A549 (cell line): ENCODE measurements around the gene TRIM56. TPM values are rescaled to one million over a fixed set of nuclear protein-coding genes. Genes with fewer than 3 reads are reported as not detected.
A peak's percentile ranks its signal among the peaks of the same experiment; 100 is the strongest.
"Not testable (repeated sequence)": the region's sequence is repeated elsewhere in the genome, so short reads cannot be mapped to it uniquely, and the experiment has no call there.

Experiments
- ATAC-seq, 2 experiments: fragments of 200-7000 bp in 1 of 2; fragments of >200 bp in 1 of 2; cut with Nextera tagmentation in 1 of 2; cut with Tn5 transposase in 1 of 2; 3 replicates each; pipeline versions ENCODE4 v1.8.0 to v1.9.1; 2018 to 2020; ENCODE audit warnings: mild to moderate bottlenecking in 1 of 2, moderate library complexity in 1 of 2
- CTCF ChIA-PET: fragments of 300-600 bp; sonication (Branson Sonifier 250); formaldehyde crosslinking; extraction: SDS; loops from one replicate; lab custom pipeline; 2021; ENCODE audit warnings: antibody characterized with exemption, inconsistent platforms; lab: Yijun Ruan, JAX
- POLR2A ChIA-PET: fragments of 350-600 bp; formaldehyde crosslinking; extraction: SDS; loops from one replicate; lab custom pipeline; 2021; ENCODE audit warnings: antibody characterized with exemption, inconsistent platforms; lab: Yijun Ruan, JAX
- DNase-seq, 2 experiments: peaks; one replicate each; pipeline versions ENCODE4 v3.0.0 to v3.0.0-alpha.2; 2011 to 2016; ENCODE audit warnings: low read depth in 1 of 2, low spot score in 1 of 2
- FAIRE-seq: peaks from 2 replicates; lab custom pipeline; 2011; peaks lifted over from hg19 to GRCh38; lab: Jason Lieb, UNC
- H3K27ac ChIP-seq, 2 experiments: fragments of >200 bp; sonication (Bioruptor Twin); formaldehyde crosslinking; 3 replicates each; pipeline ENCODE4 v1.5.1; 2016 to 2017
- H3K4me1 ChIP-seq: fragments of >200 bp; sonication (Bioruptor Twin); formaldehyde crosslinking; 3 replicates; pipeline ENCODE4 v1.6.1; 2016
- H3K4me2 ChIP-seq: fragments of >200 bp; sonication (Bioruptor Twin); formaldehyde crosslinking; 3 replicates; pipeline ENCODE4 v1.6.1; 2016
- H3K4me3 ChIP-seq: fragments of >200 bp; sonication (Bioruptor Twin); formaldehyde crosslinking; 3 replicates; pipeline ENCODE4 v1.5.1; 2016
- H3K9me3 ChIP-seq: fragments of >200 bp; sonication (Bioruptor Twin); formaldehyde crosslinking; 3 replicates; pipeline ENCODE4 v1.6.1; 2016
- ATOH8 ChIP-seq: fragments of 250-450 bp; sonication (Bioruptor Pico); IDR thresholded peaks from 2 replicates; pipeline ENCODE4 v1.5.0; 2020; ENCODE audit warnings: low read depth, mild to moderate bottlenecking, moderate library complexity
- BCL3 ChIP-seq: fragments of >200 bp; sonication (Bioruptor Twin); formaldehyde crosslinking; IDR thresholded peaks from 3 replicates; pipeline ENCODE4 v1.6.1; 2016
- BHLHE40 ChIP-seq: IDR thresholded peaks from 2 replicates; pipeline ENCODE4 v1.6.1; 2012; ENCODE audit warnings: low read depth, low read length, inconsistent platforms
- CTCF ChIP-seq: fragments of >200 bp; sonication (Bioruptor Twin); formaldehyde crosslinking; IDR thresholded peaks from 3 replicates; pipeline ENCODE4 v1.5.1; 2016
- E2F6 ChIP-seq: IDR thresholded peaks from 2 replicates; pipeline ENCODE4 v1.6.1; 2012; ENCODE audit warnings: low read depth, borderline replicate concordance
- FOSB ChIP-seq: fragments of 250-450 bp; sonication (Bioruptor Pico); IDR thresholded peaks from 2 replicates; pipeline ENCODE4 v1.5.0; 2020; ENCODE audit warnings: mild to moderate bottlenecking, moderate library complexity
- HDAC2 ChIP-seq: fragments of 200-600 bp; sonication (generic); IDR thresholded peaks from 2 replicates; pipeline ENCODE4 v1.6.1; 2016
- HMGXB4 ChIP-seq: fragments of 250-450 bp; sonication (Bioruptor Pico); IDR thresholded peaks from 2 replicates; pipeline ENCODE4 v1.5.0; 2021; ENCODE audit warnings: mild to moderate bottlenecking, moderate library complexity, borderline replicate concordance
- HOXB13 ChIP-seq: fragments of 250-450 bp; sonication (Bioruptor Pico); IDR thresholded peaks from 2 replicates; pipeline ENCODE4 v1.5.0; 2020; ENCODE audit warnings: low read depth, mild to moderate bottlenecking, moderate library complexity
- HOXB5 ChIP-seq: fragments of 250-450 bp; sonication (Bioruptor Pico); IDR thresholded peaks from 2 replicates; pipeline ENCODE4 v1.5.0; 2020; ENCODE audit warnings: mild to moderate bottlenecking, moderate library complexity
- JUN ChIP-seq, 2 experiments: fragments of >200 bp; sonication (Bioruptor Twin); formaldehyde crosslinking; IDR thresholded peaks; 2 replicates in 1 of 2; 3 replicates in 1 of 2; pipeline ENCODE4 v1.6.1; 2016 to 2017
- JUNB ChIP-seq: fragments of >200 bp; sonication (Bioruptor Twin); formaldehyde crosslinking; IDR thresholded peaks from 2 replicates; pipeline ENCODE4 v1.6.1; 2016
- KDM1A ChIP-seq: fragments of 200-600 bp; sonication (generic); IDR thresholded peaks from 2 replicates; pipeline ENCODE4 v1.6.1; 2016; ENCODE audit warnings: low read depth, mild to moderate bottlenecking
- KDM5A ChIP-seq: fragments of 200-600 bp; sonication (generic); IDR thresholded peaks from 2 replicates; pipeline ENCODE4 v1.6.1; 2016; ENCODE audit warnings: antibody characterized with exemption, mild to moderate bottlenecking
- NFE2L2 ChIP-seq: fragments of 150-350 bp; conservative IDR thresholded peaks from 2 replicates; pipeline ENCODE4 v1.6.1; 2014; ENCODE audit warnings: low read length
- NPAS2 ChIP-seq: fragments of 250-450 bp; sonication (Bioruptor Pico); IDR thresholded peaks from 2 replicates; pipeline ENCODE4 v1.8.0; 2022; ENCODE audit warnings: mild to moderate bottlenecking, moderate library complexity, borderline replicate concordance
- PBX3 ChIP-seq: IDR thresholded peaks from 2 replicates; pipeline ENCODE4 v1.6.1; 2012
- PHF8 ChIP-seq: fragments of 200-600 bp; sonication (generic); IDR thresholded peaks from 2 replicates; pipeline ENCODE4 v1.6.1; 2016; ENCODE audit warnings: low read depth, mild to moderate bottlenecking, antibody characterized with exemption, moderate library complexity, borderline replicate concordance
- POLR2AphosphoS2 ChIP-seq: conservative IDR thresholded peaks from 2 replicates; pipeline ENCODE4 v1.6.1; 2012; ENCODE audit warnings: low read length, improper control_type of control experiment, inconsistent platforms
- RNF2 ChIP-seq: fragments of 200-600 bp; sonication (generic); IDR thresholded peaks from 2 replicates; pipeline ENCODE4 v1.6.1; 2016; ENCODE audit warnings: low read depth, mild to moderate bottlenecking, antibody characterized with exemption, moderate library complexity, borderline replicate concordance
- SREBF2 ChIP-seq: fragments of 450-650 bp; IDR thresholded peaks from 2 replicates; pipeline ENCODE4 v1.6.1; 2014; ENCODE audit warnings: mild to moderate bottlenecking, moderate library complexity
- TFCP2L1 ChIP-seq: fragments of 250-450 bp; sonication (Bioruptor Pico); IDR thresholded peaks from 2 replicates; pipeline ENCODE4 v1.5.0; 2021; ENCODE audit warnings: mild to moderate bottlenecking
- TP53 ChIP-seq: fragments of 250-450 bp; sonication (Bioruptor Pico); IDR thresholded peaks from 2 replicates; pipeline ENCODE4 v1.5.0; 2021; ENCODE audit warnings: mild to moderate bottlenecking, moderate library complexity
- ZFP36 ChIP-seq: fragments of 450-650 bp; IDR thresholded peaks from 2 replicates; pipeline ENCODE4 v1.6.1; 2014; ENCODE audit warnings: borderline replicate concordance; ENCODE audit not compliant: partially characterized antibody
- ZSCAN20 ChIP-seq: fragments of 250-450 bp; sonication (Bioruptor Pico); IDR thresholded peaks from 2 replicates; pipeline ENCODE4 v1.8.0; 2022; ENCODE audit warnings: mild to moderate bottlenecking, moderate library complexity
- WGBS: methylation state at CpG from one replicate; pipeline ENCODE4 v1.1.6; 2017; ENCODE audit errors: missing lambda C conversion rate; 5-methylcytosine and 5-hydroxymethylcytosine counted together
- polyA plus RNA-seq, 4 experiments: library from polyadenylated mRNA; depleted of rRNA in 3 of 4; stranded (reverse); fragments of >200 nt; fragmentation: RNase III in 1 of 4; extraction: RNeasy Plus Mini Kit Qiagen cat#74134 plus additional on column Dnase treatment in 1 of 4; gene quantifications; 2 replicates in 3 of 4; 3 replicates in 1 of 4; pipeline ENCODE4 v1.2.3, GENCODE V29; 2011 to 2017

Gene TRIM56
- polyA plus RNA-seq, 2 of the 4 experiments (the other 2 are of a cell fraction) = 3.9 to 16.5 TPM

GRCh38 chr7:101132626-101133600 lies 47.6 kb downstream of the TRIM56 start:
- CTCF ChIA-PET = interaction anchor here (0.7 to 32.8 kb wide), 9 partner anchors 8 to 238 kb away, joined by 3 to 600 read pairs (median 15); partner anchors contain the start of genes ACHE and SERPINE1
- Histone ChIP-seq H3K4me2 (peak overlapping the region; percentile 53), H3K4me1 (peaks cover 87% of the 10 kb centered on the region)
- not testable (repeated sequence) for H3K4me3 ChIP-seq, ATAC-seq
- peak; percentile 59 for TF ChIP-seq FOSB (CRISPR knock-in tag)
- TF ChIP-seq, all 56 proteins: peak for 1; not testable (repeated sequence) for 55
- 85% methylated on average over 18 of the region's 18 CpGs for WGBS
- H3K27ac ChIP-seq = peak overlapping the region in 1 of 2 experiments; percentile 63; a peak in 3 of 6 replicates
- H3K9me3 ChIP-seq, DNase-seq, POLR2A ChIA-PET, FAIRE-seq: not testable (repeated sequence)

- Histone ChIP-seq H3K4me1 (peaks cover 89% of the 10 kb centered on the region), H3K4me2 (peak overlapping the region; percentile 53), H3K9me3 (no peaks in the 10 kb centered on the region), H3K27ac (peak overlapping the region in 1 of 2 experiments; percentile 63; a peak in 4 of 6 replicates), H3K4me3 (no peak overlapping the region)
- WGBS = 81% methylated on average over 15 of the region's 15 CpGs
- ChIA-PET CTCF (interaction anchor here (0.6 to 32.8 kb wide), 15 partner anchors 9 to 239 kb away, joined by 3 to 600 read pairs (median 4); partner anchors contain the start of genes ACHE and SERPINE1), POLR2A (no interaction called here)
- peak in 1 of 2 experiments; percentile 1; a peak in 3 of 6 replicates for ATAC-seq
- no peak for FAIRE-seq
- no peak for DNase-seq
- TF ChIP-seq RNF2 = no peak
- no peak for TF ChIP-seq PBX3
- no peak; the same call in none of the 2 replicates for TF ChIP-seq POLR2AphosphoS2
- no peak for TF ChIP-seq TP53 (CRISPR knock-in tag)
- no peak for TF ChIP-seq KDM1A
- no peak for TF ChIP-seq JUNB
- no peak for TF ChIP-seq NPAS2 (CRISPR knock-in tag)
- TF ChIP-seq ATOH8 (CRISPR knock-in tag) = no peak
- no peak for TF ChIP-seq HDAC2
- TF ChIP-seq E2F6 = no peak
- no peak for TF ChIP-seq CTCF
- no peak for TF ChIP-seq NFE2L2
- no peak for TF ChIP-seq ZFP36
- TF ChIP-seq TFCP2L1 (CRISPR knock-in tag) = 0 out of 2 replicates have a peak, but pooled peaks have one; percentile 66
- no peak for TF ChIP-seq HOXB13 (CRISPR knock-in tag)
- TF ChIP-seq BCL3 = no peak
- no peak for TF ChIP-seq ZSCAN20 (CRISPR knock-in tag)
- no peak for TF ChIP-seq PHF8
- no peak for TF ChIP-seq HOXB5 (CRISPR knock-in tag)
- TF ChIP-seq BHLHE40 = no peak
- 0 out of 5 replicates have a peak, but pooled peaks of 1 of the 2 experiments have one; percentile 21 for TF ChIP-seq JUN (IDR thresholded peaks at IDR 0.05)
- no peak for TF ChIP-seq HMGXB4
- no peak for TF ChIP-seq SREBF2
- TF ChIP-seq KDM5A = no peak
Observed at GRCh38 chr7:101133621-101134398, 48.5 kb downstream of the TRIM56 start.
